Activated gamma-delta T cell treated with Interleukin-2 at 50 U/mL for 16 hours (primary cell): ENCODE measurements around the gene MAGEB2.
"Not testable (repeated sequence)": the region's sequence is repeated elsewhere in the genome, so short reads cannot be mapped to it uniquely, and the experiment has no call there.

Source experiments
- DNase-seq: peaks from one replicate; pipeline ENCODE4 v3.0.0-alpha.2; 2020

Gene MAGEB2, protein sequence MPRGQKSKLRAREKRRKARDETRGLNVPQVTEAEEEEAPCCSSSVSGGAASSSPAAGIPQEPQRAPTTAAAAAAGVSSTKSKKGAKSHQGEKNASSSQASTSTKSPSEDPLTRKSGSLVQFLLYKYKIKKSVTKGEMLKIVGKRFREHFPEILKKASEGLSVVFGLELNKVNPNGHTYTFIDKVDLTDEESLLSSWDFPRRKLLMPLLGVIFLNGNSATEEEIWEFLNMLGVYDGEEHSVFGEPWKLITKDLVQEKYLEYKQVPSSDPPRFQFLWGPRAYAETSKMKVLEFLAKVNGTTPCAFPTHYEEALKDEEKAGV

DNA sequence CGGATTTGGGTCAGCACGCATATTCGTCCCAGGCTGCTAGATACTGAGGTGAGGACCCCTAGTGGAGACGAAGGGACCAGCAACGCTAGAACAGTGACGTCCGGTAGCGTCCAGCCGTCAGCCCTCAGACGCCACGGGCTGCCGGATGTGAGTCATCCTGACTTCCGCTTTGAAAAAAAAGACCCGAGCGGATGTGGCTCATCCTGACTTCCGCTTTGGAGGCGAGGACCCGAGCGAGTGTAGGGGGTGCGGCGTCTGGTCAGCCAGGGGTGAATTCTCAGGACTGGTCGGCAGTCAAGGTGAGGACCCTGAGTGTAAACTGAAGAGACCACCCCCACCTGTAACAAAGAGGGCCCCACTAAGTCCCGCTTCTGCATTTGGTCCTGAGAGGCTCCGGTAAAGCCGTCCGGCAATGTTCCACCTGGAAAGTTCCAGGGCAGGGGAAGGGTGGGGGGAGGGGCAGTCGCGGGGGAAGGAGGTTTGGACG, at the start of gene MAGEB2:
Gene MAGEB2, plus strand, starts transcription at position 207 of the 487 bp plus-strand sequence. CDS start 3,018 bp downstream, outside the sequence.
- no peak for DNase-seq

DNA sequence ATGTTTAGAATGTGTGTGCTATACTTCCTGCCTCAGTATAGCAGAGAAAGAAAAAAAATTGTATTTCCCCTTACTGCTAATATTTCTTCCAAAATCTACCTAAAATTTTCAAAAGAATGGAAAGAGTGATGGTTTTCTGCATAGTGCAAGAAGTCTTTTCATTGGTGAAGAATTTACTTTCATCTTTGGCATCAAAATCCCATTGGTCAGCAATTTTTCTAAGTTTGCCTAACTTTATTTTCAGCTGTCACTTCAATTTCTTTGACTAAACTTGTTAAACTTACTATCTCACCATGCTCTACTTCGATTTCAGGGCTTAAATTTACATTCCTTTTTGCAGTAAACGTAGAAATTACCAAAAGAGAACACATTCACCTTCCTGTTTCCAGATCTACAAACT, 44.5 kb upstream of the MAGEB2 start:
- DNase-seq, result no peak

DNA sequence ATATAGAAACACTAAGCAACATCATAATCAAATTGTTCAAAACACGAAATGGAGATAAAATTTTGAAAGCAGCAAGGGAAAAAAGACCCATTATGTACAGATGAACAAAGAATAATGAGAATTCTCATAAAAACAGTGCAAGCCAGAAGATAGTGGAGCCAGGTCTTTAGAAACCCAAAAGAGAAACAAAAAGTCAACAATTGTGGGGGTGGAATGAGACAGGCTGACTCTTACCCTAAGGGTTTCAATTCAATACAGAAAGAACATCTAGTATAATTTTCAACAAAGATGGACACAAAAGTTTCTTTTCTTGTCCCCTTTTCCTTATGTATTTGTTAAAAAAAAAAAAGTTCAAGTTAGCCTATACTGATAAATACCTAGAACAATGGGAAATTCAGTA, 34.0 kb upstream of the MAGEB2 start:
- no peak for DNase-seq

DNA sequence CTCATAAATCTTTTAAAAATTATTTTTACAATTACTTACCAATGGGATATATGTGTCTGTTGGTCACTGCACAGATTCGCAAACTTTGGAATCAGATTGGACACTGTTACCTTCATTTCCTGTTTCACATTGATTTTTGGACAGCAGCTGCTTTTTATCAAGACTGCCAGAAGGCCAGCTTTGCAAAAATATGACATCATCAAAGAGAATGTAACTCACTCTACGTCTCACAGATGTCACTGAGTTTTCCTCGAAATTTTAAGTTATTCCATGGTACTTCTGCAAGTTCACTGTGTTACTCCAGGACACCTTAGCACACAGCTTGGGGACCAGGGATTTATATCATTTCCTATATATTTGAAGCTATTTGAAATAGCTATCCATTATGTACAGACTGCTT, 31.8 kb upstream of the MAGEB2 start:
- DNase-seq, result no peak

DNA sequence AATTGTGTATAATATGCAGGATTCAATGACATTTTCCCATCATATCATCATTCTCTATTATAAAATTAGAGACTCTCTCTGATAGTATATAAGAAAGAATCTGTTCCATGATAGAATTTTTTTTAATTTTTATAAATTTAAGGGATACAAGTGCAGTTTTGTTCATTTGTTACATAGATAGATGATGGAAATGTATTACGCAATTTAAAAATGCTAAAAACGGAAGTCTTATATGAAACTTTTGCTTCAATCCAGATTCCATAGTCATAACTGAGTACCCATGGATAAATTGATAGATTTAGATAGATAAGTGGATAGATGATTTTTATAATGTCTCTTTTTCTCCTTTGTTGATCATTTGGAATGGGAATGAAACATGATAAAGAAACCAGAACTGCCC, 24.9 kb upstream of the MAGEB2 start:
- DNase-seq, result no peak

DNA sequence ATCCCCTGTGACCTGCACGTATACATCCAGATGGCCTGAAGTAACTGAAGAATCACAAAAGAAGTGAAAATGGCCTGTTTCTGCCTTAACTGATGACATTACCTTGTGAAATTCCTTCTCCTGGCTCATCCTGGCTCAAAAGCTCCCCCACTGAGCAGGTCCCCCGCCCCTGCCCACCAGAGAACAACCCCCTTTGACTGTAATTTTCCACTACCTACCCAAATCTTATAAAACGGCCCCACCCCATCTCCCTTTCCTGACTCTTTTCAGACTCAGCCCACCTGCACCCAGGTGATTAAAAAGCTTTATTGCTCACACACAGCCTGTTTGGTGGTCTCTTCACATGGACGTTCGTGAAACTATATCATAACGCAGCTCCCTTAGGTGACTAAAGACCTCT, 21.5 kb upstream of the MAGEB2 start:
- not testable (repeated sequence) for DNase-seq

DNA sequence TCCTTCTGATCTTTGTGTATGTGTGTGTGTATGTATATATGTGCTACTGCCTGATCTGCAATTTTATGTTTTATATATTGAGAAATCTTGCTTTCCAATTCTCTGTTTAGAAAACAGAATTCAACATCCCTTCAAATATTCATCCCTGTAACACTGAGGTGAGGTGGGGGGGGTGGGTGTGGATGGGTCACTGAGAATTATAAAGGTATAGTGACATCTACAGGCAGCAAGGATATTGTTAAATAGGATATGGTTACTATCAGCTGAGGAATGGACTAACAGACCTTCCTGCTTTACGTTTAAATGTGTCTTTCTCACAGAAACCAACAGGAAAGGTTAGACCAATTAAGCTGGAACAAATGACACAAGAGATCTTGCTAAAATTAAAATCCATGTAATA, 19.0 kb upstream of the MAGEB2 start:
- DNase-seq, result no peak

DNA sequence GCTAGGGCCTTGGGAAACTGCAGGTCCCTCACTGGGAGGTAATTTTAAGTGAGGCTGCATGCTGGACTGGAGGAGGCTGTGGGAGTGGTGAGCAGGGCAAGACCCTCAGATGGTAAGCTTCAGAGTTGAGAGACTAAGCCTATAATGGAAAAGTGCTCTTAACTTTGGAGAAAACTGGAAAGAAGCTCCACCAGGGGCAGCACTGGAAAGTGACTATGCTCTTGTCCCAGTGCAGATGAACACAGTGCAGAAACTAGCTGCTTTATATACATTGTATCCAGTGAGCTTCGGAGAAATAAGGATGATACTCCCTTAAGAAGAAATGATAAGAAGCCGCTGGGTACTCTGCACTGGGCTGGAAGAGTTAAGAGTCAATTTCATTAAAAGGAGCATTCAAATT, 3.2 kb upstream of the MAGEB2 start:
- no peak for DNase-seq

DNA sequence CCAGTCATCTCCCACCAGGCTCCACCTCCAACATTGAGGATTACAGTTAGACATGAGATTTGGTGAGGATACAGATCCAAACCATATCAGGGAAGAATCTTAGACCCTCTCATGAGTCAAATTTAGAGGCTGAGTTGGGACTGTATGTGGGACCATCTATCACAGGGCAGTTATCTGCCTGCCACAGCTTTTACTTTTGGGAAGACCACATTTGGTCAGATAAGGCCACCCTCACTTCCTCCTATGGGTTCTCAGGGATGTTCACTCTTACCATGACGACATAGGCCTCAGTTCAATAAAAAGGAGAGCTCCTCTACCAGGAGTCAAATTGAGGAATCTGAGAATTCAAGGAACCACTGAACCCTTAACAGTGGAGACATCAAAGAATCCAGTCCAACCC, 2.1 kb downstream of the MAGEB2 start:
- no peak for DNase-seq

DNA sequence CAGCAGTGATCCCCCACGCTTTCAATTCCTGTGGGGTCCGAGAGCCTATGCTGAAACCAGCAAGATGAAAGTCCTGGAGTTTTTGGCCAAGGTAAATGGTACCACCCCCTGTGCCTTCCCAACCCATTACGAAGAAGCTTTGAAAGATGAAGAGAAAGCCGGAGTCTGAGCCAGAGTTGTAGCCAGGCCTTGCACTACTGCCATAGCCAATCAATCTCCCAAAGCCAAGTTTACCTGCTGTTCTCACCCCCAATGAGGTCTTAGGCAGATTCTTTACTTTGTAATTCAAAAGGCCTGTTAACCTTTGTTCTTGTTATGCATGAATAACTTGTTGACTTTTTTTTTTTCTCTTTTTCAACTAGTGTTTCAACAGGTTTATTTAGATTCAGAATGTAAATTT, 4.0 kb downstream of the MAGEB2 start:
- no peak for DNase-seq

DNA sequence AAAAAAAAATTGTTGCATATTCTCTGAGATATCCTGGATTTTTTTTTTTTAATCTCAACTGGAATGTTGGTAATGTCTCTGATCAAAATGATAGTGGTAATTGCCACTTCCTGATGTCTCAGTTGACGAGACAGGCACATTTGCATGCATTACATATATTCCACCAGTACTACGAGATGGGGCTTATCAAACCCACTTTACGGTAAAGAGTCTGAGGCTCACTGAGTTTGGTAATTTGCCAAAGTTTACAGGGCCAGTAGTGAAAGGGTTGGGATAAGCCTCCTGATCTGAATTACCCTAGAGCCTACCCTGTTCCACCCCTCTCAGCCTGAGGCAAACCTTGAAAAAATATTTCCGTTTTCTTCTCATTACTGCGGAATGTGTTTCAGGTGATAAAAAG, 5.3 kb downstream of the MAGEB2 start:
- DNase-seq, result no peak

DNA sequence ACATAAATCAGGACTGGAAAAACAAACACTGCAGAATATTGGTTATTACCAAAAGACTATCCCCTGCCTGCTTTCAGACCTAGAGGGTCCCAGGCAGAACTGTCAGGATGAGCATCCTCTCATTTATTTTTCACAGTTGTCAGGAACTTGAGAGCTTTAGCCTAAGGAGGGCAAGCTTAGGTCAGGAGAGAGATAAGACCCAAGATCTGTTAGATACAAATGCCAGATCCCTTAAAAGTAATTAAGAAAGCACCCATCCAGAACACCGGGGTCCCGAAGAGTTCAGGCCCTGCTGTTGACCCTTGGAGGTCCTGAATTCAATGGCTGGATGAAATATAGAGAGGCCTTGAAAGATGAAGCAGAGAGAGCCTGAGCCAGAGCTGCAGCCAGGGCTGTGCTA, 9.2 kb downstream of the MAGEB2 start:
- no peak for DNase-seq

DNA sequence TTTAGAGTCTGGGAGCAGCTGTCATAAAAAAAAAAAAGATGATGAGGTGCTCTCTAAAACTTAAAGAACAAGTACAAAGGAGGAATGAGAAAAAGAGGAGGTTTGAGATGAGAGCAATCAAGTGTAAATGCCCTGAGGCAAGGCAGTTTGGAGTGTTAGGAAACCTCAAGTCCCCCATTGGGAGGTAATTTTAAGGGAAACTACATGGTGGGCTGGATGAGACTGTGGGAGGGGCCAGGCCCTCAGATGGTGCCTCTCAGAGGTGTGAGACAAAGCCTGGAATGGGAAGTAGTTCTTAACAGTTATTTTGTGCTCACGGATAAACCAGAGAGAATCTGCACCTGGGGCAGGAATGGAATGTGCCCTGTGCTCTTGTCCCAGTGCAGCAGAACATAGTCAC, 13.2 kb downstream of the MAGEB2 start:
- DNase-seq, result no peak

DNA sequence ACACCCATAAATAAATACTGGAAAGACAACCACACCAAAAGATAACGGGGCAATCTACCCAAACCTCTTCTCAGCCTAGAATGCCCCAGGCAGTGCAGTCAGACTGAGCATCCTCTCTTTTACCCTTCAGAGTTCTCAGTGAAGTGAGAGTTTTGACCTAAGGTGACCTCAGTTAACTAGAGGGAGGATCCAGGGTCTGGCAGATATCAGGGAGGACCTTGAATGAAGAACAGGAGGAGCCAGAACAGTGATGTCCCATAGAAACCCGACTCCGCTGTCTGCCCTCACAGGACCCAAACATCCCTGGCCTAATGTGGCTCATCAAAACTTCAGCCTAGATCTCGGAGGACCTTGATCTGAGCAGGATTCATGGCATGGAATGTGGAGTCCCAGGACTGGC, 15.0 kb downstream of the MAGEB2 start, which contains the start of gene MAGEB3:
Gene MAGEB3, plus strand, starts transcription at position 263 of the 400 bp plus-strand sequence. CDS start 5,268 bp downstream, outside the sequence.
- no peak for DNase-seq

DNA sequence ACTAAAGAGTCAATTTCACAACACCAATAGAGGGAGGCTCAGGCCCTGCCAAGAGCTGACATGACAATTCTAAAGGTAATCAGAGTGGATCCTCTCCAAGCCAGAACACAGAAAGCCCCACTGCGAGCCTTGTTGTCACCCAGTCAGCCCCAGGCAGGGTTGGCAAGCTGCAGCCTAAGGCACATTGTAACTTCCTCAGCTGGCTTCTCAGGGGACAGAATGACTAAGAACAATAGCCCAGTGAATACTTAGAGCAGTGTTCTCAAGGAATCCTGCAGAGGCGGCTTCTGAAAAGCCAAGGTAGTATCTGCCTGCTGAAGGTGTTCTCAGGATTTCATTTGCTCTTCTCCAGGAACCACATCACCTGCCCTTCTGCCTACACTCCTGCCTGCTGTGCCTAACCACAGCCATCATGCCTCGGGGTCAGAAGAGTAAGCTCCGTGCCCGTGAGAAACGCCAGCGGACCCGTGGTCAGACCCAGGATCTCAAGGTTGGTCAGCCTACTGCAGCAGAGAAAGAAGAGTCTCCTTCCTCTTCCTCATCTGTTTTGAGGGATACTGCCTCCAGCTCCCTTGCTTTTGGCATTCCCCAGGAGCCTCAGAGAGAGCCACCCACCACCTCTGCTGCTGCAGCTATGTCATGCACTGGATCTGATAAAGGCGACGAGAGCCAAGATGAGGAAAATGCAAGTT, 26.5 kb downstream of the MAGEB2 start, which contains the start of gene MAGEB4:
Gene MAGEB4, plus strand, starts transcription at position 277 of the 692 bp plus-strand sequence. Its CDS starts 136 bp downstream, at position 413.
- no peak for DNase-seq

DNA sequence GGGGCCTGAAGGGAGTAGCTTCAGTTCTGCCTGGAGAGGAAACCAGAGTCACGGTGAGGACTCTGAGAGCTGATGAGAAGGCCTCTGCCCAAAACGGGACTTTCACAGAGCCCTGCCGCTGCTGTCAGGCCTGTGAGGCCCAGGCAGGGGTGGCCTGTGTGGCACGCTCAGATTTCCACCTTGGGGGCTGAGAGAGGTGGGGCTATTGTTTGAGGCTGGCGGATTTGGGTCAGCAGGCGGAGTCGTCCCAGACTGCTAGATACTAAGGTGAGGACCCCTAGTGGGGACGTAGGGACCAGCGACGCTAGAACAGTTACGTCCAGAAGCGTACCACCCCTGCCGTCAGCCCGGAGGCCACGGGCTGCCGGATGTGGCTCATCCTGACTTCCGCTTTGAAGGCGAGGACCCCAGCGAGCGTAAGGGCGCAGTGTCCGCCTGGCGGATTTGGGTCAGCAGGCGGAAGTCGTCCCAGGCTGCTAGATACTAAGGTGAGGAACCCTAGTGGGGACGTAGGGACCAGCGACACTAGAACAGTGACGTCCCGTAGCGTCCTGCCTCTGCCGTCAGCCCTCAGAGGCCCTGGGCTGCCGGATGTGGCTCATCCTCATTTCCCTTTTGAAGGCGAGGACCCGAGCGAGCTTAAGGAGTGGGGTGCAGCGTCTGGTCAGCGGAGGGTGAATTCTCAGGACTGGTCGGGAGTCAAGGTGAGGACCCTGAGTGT, 31.6 kb downstream of the MAGEB2 start, which contains the start of gene MAGEB1:
Gene MAGEB1, plus strand, starts transcription at position 378 of the 721 bp plus-strand sequence. CDS start 3,348 bp downstream, outside the sequence.
- no peak for DNase-seq

DNA sequence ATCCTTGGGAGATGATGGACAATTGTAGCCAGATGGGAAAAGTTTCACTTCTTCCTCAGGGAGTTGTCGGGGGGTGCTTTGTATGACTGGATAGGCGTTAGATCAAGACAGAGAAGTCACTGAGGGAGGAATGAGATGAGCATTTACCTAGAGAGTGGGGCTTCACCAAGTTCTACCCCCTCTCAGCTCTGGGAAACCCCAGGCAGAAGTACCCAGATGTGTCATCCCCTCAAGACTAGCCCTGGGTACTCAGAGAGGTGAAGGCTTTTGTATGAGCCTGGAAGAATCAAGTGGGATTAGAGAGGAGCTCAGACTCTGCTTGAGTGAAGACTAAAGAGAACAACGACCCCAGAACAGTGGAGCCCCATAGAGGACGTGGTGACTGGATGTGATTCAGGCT, 33.5 kb downstream of the MAGEB2 start:
- DNase-seq, result no peak

DNA sequence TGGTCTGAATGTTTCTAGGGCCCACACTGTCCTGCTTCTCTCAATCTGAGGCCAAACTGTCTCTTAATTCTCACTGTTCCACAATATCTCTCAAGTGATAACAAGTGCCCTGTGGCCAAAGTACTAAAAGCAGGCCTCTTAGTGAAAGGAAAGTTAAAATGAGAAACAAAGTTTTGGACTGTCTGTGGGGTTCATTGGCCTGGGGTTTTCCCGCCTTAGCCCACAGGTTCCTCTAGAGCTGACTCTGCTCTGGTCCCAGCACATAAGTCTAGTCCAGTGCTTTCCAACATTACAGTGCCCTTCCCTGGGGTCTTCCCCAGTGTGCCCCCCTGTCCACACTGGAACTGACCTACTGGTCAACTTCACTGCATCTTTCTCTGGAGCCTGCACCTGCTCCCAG, 37.9 kb downstream of the MAGEB2 start:
- no peak for DNase-seq

DNA sequence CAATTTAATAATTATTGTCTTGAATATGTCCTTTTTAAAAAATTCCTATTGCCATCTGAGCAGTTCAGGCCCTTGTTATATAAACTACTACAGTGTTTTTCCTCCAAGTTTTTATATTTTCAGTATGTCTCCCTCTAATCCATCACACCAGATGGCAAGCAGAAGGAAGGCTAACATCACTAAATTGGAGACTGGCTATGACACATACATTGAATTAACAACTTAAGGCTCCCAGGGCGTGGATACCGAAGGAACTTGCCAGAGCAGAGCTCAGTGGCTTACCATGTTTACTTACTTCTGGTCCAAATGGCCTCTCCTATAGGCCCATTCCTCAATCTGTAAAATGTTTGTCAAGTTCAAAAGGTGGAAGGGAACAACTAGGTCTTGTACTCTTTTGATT, 44.6 kb downstream of the MAGEB2 start:
- DNase-seq, result no peak

DNA sequence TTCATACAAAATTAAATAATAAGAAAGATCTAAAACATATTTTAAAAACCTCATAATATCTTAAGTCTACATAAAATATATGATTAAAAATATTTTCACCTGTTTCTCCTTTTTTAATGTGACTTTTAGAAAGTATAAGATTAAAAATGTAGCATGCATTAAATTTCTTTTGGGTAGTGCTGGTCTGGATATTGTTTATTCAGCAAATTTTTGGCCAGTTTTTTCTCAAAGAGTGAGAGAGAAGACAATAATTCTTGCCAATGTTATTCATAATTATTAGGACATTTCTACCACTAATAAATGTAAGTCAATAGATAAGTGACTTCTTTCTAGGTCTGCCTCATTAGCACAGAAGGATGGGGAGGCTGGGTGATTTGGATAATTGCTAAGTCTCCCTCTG, 45.6 kb downstream of the MAGEB2 start:
- DNase-seq, result no peak

DNA sequence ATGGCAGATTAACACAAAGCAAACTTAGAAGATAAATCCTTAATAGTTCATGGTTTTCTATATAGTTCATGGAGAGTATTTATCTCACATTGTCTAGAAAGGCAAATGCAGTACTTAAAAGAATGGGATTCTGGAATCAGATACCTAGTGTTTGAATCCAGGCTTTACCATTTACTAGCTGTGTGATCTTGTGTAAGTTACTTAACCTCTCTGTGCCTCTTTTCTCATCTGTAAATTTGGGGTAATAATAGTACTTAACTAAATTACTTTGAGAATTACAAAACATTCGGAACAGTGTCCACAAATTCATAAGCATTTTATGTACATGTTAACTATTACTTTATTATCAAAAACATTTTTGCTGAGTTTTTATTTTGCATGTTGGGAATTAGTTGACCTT, 47.4 kb downstream of the MAGEB2 start:
- no peak for DNase-seq
